ENCODE results near the gene SPSB3.

SPSB3 gene

DNA sequence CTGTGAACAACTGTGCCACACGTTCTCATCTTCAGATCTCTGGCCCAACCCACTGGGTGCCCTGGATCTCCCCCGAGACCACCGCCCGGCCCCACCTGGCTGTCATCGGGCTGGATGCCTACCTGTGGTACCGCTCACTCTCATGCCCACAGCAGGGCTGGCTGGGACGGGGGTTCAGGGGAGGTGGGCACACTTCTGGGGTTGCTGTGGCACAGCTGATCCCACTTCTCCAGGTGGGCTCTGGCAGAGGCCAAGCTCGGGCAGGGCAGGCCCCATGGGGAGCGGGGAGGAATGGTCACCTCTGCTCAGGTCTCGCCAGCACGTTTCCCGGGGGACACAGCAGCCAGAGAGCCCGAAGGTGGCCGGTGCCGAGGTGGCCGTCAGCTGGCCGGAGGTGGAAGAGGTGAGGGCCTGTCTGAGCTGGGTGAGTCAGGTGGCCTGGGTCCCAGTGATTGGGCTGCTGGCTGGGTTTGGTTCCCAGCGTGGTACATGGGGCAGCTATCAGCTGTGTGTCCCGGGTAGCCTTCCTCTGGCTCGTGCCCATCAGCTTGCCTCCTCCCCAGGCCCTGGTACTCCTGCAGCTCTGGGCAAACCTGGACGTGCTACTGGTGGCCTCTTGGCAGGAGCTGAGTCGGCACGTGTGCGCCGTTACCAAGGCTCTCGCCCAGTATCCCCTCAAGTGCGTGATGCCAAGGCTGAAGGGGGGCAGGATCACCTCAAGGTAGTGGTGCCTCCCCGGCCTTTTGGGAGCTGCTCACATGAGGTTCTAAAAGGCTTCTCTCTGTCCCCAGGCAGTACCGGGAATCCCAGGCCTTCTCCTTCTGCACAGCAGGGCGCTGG lies 7.1 kb downstream of the SPSB3 start:
- ATAC-seq, result no peak

DNA sequence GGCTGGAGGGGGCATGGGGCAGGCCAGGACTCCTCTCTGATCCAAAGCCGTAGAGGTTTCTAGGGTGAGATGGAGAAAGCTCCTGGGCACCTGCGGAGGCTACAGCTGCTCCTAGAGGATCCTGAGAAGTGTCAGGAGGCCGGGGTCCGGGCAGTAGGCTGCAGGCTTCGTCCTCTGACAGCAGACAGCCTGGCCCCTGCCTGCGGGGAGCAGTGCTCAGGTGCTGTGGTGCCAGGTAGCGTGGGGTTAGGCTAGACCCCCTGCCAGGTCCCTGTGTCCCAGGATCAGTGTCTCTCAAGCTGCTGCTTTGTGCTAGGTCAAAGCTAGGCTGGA lies 8.0 kb downstream of the SPSB3 start:
- DNase-seq, result no peak
- ATAC-seq, result no peak

More for the DNA sequence above, 7.1 kb downstream of the SPSB3 start:
- DNase-seq, result no peak

DNA sequence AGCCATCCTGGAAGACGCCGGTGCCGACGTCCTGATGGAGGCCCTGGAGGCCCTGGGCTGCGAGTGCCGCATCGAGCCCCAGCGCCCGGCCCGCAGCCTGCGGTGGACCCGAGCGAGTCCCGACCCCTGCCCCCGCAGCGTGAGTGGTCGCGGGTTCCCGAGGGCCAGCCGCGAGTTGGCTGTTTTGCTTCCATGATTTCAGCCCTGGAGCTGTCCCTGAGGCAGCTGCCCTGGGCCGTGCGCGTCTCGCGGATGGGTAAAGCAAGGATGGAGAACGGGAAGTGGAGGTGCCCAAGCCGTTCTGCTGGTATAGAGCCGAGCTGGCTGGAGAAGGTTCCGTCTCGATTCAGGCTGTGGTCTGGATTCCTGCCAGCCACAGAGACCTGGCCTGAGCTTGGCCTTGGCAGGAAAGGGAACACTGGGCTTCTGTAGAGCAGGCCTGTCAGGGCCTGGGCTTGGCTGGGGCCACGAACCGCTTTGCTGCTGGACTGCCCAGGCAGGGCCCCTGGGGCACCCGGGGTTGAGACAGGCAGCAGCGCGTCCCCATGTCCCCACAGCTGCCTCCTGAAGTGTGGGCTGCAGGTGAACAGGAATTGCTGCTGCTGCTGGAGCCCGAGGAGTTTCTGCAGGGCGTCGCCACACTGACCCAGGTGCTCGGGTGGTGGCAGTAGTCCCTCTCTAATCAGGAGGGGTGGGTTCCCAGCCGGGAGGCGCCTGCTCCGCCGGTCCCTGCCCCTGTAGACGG lies 8.5 kb downstream of the SPSB3 start:
- DNase-seq, result no peak
- ATAC-seq, result no peak

DNA sequence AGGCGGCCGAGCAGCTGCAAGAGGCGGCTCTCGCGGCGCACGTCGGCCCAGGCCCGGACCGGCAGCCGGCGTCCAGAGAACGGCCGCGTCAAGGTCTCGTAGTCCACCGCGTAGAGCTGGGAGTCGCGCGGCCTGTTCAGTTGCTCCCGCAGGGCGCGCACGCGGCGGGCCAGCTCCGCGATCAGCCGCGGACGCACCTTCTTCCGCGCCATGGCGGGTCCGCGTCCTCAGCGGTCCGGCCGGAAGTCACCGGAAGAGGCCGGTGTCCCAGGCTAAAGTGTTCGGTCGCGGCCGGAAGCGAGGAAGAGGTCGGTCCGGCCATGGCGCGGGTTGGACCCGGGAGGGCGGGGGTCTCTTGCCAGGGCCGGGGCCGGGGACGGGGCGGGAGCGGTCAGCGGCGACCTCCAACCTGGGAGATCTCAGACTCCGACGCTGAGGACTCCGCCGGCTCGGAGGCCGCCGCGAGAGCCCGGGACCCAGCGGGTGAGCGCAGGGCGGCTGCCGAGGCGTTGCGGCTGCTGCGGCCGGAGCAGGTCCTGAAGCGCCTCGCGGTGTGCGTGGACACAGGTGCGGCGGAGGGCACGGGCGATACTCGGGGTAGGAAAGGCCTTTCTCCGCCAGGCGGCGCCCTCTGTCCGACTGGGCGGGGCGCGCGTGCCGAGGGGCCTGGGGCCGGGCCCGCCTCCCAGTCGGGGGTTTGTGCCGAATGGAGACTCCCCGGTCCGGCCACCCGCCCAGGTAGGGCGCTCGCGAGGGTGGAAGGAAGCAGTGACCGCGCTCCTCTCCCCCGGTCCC lies 9.3 kb downstream of the SPSB3 start, which contains the start of gene MRPS34:
TSS of gene MRPS34 (minus strand) at position 227 of the 795 bp plus-strand sequence. CDS start at position 212, 15 bp downstream.
- ATAC-seq (peak; percentile 56), DNase-seq (peak; percentile 87)

DNA sequence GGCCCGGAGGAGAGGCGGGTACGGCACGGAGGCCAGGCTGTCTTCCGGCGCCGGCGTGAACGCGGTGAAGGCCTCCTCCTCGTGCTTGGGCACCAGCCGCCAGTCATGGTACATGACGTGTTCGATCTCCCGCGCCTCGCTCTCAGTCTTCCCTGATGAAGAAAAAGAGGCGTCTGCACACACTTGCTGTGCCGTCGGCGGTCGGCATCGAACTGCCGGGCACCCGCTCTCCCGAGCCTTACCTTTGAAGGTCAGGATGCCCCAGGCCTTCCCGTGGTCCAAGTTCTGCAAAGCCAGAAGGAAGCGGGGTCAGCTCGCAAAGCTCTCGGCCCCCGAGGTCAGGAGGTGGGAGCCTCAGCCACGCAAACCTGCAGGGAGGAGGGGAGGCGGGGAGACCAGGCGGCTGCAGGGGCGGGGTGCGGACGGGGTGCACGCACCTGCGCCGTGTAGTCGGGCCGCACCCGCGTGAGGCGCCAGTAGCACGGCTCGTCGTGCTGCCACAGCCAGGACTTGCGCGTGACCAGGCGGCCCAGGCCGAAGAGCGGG lies 9.9 kb downstream of the SPSB3 start, which contains the start of gene EME2:
TSS of gene EME2 (plus strand) at position 449 of the 546 bp plus-strand sequence. CDS start 418 bp downstream, outside the sequence.
- peak; percentile 67 for DNase-seq
- ATAC-seq, result peak; percentile 15

DNA sequence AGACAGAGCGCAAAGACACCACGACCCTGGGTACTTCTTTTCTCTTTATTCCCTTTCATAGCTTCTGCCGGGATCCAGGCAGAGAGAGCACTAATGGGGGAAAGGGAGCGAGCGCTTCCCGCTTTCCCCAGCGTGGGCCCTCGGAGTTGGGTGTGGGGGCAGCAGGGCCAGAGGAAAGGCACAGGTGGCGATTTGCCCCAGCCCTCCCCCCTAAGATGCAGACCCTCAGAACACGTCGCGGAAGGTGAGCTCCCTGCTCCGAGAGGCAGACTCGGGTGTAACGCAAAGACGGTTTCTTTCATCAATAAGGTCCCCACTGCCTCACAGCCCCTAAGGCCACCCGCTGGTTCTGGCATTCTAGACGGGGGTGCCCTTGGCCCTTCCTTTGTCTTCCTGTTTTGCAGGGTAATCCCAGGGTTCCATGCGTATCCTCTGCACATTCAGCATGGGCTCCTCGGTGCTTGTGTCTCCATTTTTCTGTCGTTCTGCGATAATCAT lies 10.5 kb downstream of the SPSB3 start:
- ATAC-seq (no peak), DNase-seq (no peak)

- ATAC-seq (peak; percentile 38), DNase-seq (peak; percentile 87)
These were observed 11.0 kb downstream of the SPSB3 start, which contains the start of gene NME3 for GRCh38 chr16:1771188-1771863. TSS of gene NME3 (minus strand) at chr16:1771543. CDS start at chr16:1771534, 9 bp downstream.

- ATAC-seq, result peak; percentile 16
- DNase-seq, result peak; percentile 71
These were observed 11.8 kb downstream of the SPSB3 start for GRCh38 chr16:1770328-1771187.

GRCh38 chr16:1769402-1770300 lies 12.7 kb downstream of the SPSB3 start:
- ATAC-seq (no peak), DNase-seq (no peak)

- ATAC-seq, result no peak
- DNase-seq, result no peak
These were observed 13.5 kb downstream of the SPSB3 start for GRCh38 chr16:1768767-1769401.

DNA sequence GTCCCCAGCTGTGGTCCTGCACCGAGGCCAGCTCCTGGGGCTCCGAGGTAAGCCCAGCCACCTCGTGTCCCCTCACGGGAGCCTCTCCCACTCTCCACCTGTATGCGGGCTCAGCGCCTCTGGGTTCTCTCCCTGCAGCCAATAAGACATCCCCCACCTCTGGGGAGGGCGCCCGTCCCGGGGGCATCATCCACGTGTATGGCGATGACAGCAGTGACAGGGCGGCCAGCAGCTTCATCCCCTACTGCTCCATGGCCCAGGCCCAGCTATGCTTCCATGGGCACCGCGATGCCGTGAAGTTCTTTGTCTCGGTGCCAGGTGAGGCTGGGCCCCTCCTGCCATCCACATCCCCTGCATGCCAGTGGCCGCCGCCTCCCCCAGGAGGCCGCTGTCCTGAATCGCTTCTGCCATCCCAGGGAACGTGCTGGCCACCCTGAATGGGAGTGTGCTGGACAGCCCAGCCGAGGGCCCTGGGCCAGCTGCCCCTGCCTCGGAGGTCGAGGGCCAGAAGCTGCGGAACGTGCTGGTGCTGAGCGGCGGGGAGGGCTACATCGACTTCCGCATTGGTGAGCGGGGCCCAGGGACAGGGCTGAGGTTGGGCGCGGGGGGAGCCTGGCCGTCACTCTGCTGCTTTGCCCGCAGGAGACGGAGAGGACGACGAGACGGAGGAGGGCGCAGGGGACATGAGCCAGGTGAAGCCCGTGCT lies 14.2 kb downstream of the SPSB3 start:
- DNase-seq (no peak), ATAC-seq (no peak)

DNA sequence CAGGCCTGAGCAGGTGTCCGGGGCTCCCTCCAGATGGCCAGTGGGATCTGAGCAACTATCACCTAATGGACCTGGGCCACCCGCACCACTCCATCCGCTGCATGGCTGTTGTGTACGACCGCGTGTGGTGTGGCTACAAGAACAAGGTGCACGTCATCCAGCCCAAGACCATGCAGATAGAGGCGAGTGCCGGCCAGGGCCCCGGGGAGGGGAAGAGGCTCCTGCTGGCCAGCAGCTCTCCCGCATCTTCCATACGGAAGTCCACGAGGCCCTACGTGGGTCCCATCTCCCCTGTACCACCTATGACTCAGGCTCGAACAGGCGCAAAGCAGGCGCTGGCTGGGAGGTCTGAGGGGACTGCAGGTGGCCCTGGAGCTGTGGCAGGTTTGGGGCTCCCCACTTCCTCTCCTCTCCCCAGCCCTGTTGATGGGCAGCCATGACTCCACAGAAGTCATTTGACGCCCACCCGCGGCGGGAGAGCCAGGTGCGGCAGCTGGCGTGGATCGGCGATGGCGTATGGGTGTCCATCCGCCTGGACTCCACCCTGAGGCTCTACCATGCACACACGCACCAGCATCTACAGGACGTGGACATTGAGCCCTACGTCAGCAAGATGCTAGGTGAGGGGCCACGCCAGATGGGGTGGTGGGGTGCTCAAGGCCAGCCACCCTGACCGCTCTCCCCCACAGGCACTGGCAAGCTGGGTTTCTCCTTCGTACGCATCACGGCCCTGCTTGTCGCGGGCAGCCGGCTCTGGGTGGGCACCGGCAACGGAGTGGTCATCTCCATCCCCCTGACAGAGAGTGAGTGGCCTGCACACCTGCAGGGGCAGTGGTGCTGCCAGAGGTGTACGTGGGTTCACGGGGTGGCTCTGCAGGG lies 15.0 kb downstream of the SPSB3 start:
- ATAC-seq, result no peak
- no peak for DNase-seq

GRCh38 chr16:1766701-1767100 lies 15.7 kb downstream of the SPSB3 start:
- ATAC-seq (no peak), DNase-seq (no peak)

DNA sequence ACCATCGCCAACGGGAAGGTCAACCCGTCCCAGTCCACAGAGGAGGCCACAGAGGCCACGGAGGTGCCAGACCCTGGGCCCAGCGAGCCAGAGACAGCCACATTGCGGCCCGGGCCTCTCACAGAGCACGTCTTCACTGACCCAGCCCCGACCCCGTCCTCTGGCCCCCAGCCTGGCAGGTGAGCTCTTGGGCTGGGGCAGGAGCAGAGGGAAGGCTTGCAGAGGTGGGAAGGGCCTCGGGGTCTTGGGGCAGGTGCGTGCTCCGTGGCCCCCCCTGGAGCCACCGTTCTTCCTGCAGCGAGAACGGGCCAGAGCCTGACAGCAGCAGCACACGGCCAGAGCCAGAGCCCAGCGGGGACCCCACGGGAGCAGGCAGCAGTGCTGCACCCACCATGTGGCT lies 16.1 kb downstream of the SPSB3 start:
- ATAC-seq (no peak), DNase-seq (no peak)

- DNase-seq (no peak), ATAC-seq (no peak)
These were observed 16.5 kb downstream of the SPSB3 start for GRCh38 chr16:1765826-1766225.

GRCh38 chr16:1764971-1765370 lies 17.4 kb downstream of the SPSB3 start:
- no peak for ATAC-seq
- no peak for DNase-seq

All from stimulated activated naive CD8-positive, alpha-beta T cell treated with anti-CD3 and anti-CD28 coated beads, Interleukin-15, Interleukin-2, amounts not matched to agents 100 U/mL and 50 U/mL, for 24 hours (primary cell).